Measurements from ENCODE around the gene CUL9.

DNA sequence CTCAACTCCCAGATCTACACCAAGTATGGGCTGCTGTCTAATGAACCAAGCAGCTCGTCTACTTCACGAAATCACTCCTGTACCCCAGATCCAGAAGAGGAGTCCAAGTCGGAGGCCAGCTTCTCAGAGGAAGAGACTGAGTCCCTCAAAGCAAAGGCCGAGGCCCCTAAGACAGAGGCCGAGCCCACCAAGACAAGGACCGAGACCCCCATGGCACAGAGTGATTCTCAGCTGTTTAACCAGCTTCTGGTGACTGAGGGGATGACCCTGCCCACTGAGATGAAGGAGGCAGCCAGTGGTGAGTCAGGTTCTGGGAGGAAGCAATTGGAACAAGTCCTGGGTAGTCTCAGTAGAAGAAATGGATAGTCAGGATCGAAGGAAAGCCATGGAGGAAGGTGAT lies 5.8 kb downstream of the CUL9 start:
- TF ChIP-seq, protein P1, sequence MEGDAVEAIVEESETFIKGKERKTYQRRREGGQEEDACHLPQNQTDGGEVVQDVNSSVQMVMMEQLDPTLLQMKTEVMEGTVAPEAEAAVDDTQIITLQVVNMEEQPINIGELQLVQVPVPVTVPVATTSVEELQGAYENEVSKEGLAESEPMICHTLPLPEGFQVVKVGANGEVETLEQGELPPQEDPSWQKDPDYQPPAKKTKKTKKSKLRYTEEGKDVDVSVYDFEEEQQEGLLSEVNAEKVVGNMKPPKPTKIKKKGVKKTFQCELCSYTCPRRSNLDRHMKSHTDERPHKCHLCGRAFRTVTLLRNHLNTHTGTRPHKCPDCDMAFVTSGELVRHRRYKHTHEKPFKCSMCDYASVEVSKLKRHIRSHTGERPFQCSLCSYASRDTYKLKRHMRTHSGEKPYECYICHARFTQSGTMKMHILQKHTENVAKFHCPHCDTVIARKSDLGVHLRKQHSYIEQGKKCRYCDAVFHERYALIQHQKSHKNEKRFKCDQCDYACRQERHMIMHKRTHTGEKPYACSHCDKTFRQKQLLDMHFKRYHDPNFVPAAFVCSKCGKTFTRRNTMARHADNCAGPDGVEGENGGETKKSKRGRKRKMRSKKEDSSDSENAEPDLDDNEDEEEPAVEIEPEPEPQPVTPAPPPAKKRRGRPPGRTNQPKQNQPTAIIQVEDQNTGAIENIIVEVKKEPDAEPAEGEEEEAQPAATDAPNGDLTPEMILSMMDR (IDR thresholded peaks at IDR 0.05) = no peak
- TF ChIP-seq POLR2A (IDR thresholded peaks at IDR 0.05) = no peak

Data from Peyer's patch (tissue), 4 donors.